GM21515 (cell line): ENCODE measurements around the gene MLIP.
"Not testable (repeated sequence)": the region's sequence is repeated elsewhere in the genome, so short reads cannot be mapped to it uniquely, and the experiment has no call there.

Experiments used
- ATAC-seq: cut with Tn5 transposase; IDR thresholded peaks from one replicate; pipeline ENCODE4 v1.9.1; 2021; ENCODE audit not compliant: unreplicated experiment

The MLIP gene, protein sequence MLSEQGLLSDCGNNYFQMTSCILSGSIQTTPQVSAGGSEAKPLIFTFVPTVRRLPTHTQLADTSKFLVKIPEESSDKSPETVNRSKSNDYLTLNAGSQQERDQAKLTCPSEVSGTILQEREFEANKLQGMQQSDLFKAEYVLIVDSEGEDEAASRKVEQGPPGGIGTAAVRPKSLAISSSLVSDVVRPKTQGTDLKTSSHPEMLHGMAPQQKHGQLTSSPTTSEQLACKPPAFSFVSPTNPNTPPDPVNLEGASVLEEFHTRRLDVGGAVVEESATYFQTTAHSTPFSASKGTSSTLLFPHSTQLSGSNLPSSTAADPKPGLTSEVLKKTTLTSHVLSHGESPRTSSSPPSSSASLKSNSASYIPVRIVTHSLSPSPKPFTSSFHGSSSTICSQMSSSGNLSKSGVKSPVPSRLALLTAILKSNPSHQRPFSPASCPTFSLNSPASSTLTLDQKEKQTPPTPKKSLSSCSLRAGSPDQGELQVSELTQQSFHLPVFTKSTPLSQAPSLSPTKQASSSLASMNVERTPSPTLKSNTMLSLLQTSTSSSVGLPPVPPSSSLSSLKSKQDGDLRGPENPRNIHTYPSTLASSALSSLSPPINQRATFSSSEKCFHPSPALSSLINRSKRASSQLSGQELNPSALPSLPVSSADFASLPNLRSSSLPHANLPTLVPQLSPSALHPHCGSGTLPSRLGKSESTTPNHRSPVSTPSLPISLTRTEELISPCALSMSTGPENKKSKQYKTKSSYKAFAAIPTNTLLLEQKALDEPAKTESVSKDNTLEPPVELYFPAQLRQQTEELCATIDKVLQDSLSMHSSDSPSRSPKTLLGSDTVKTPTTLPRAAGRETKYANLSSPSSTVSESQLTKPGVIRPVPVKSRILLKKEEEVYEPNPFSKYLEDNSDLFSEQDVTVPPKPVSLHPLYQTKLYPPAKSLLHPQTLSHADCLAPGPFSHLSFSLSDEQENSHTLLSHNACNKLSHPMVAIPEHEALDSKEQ

DNA sequence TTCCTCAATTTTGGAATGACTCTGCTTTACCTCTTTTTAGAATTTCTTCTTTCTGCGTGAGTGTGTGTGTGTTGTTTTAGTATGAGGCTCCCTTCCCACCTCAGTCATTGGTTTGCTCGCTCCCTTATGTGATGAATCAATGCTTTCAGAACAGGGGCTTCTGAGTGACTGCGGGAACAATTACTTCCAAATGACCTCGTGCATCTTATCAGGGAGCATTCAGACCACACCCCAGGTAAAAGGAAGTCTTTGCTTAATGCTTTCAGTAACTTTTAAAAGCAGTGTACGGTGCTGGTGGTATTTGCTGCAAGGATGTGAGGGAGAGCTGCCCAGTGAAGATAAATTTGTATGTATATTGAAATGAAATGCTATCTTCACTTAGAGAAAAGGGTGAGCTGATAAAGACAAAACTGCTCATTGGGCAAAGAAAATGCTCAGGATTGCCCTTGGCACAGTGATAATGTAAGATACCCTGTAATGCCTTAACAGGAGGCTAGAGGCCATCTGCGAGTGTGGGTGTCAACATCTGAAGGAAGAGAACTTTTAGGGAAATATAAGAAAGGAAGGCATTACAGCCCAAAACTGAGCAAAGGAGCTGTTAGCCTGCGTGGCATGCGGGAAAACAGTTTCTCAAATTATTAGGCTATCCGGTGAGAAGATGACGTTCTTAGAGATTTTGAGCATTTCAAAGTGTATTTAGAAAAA is at the start of gene MLIP:
MLIP (plus strand) TSS at position 103 of the 705 bp plus-strand sequence; CDS start at position 140, 37 bp downstream.
- no peak for ATAC-seq

GRCh38 chr6:54063228-54063539 is 48.1 kb upstream of the MLIP start:
- no peak for ATAC-seq

DNA sequence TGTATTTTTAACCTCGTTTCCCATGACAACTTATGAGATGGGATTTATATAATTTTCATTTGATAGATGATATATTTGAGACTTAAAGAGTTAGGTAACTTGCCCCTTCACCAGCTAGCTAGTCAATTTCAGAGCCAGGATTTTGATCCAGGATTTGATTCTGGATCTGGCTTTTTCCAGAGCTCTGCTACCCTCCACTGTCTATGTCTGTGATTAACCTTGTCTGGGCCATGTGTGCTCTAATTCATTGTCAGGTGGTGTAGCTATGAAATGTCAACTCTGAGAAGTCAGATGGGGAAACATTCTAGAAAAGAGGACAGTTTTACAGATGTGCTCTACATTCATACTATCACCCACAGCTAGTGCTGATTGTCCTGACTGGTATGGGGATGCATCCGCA is 42.5 kb upstream of the MLIP start:
- ATAC-seq: no peak

- ATAC-seq: no peak
Observed at GRCh38 chr6:54070025-54070424, 41.2 kb upstream of the MLIP start.

GRCh38 chr6:54071821-54072340 is 39.4 kb upstream of the MLIP start:
- ATAC-seq: no peak

DNA sequence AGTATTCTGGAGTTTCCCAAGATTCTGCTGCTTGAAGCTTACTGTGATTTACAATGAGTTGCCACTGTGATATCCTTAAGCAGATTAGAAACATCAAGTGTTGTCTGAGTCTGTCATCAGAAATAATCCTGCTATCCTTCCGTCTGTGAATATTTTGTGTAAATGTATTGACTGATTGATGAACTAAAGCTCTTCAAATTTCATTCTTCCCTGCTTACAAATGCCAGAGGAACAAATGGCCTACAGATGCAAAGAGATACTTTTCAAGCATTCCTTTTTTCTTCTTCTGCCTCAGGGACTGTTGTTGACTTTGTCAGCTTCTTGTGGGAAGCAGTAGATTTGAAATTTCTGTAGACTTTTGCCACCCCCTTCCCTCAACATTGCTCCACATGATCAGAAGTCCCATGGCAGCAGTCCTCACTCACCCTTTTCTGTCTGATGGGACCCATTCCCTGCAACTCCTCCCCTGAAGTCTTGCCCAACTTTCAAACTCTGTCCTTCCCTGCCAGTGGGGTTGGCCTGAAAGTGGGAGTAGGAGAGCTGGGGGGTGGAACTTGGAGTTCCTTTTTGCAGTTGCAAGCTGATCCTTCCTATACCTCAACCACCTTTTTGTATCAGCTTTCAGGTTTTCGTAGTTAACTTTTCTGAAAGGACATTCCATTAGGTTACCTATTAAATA is 38.5 kb upstream of the MLIP start:
- no peak for ATAC-seq

GRCh38 chr6:54073487-54073886 is 37.8 kb upstream of the MLIP start:
- ATAC-seq: no peak

GRCh38 chr6:54074109-54074508 is 37.1 kb upstream of the MLIP start:
- no peak for ATAC-seq

GRCh38 chr6:54074578-54075195 is 36.6 kb upstream of the MLIP start:
- no peak for ATAC-seq

DNA sequence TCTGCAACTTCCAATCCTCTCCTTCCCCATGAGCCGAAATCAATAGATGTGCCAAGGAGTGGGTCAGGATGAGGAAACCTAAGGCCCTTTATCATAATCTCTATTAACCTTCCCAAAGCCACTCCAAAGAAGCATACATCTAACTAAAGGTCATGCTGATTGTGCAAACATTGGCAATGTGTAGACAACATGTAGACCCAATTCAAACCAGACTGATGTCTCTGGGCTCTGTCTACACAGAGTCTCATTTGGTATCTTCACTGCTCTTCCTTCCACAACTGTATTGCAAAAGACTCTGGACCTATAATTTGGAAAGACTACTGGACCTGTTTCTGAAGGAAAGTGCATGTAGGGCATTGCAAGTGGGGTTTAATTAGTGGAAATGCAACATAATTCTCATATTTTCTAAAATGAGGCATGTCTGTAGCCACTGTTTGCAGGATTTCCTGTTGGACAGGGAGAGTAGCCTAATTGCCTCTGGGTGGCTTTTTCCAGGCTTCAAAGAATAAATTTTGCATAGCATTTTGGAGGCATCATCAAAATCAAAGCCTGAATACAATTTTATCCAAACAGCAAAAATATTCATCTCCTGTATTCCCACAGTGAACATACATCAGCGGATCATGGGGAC is 35.0 kb upstream of the MLIP start:
- ATAC-seq: no peak

DNA sequence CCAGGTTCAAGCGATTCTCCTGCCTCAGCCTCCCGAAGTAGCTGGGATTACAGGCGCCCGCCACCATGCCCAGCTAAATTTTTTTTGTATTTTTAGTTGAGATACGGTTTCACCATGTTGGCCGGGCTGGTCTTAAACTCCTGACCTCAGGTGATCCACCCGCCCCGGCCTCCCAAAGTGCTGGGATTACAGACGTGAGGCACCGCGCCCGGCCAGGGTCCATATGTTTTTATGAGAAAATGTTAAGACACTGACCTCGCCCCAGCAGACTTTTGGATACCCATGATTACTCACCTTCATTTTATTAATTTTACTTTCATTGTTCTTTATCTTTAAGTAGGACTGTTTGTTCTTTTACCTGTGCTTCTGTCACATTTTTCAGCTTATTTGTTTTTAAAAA is 29.7 kb upstream of the MLIP start:
- ATAC-seq: not testable (repeated sequence)

- no peak for ATAC-seq
Observed at GRCh38 chr6:54083287-54083686, 28.0 kb upstream of the MLIP start.

DNA sequence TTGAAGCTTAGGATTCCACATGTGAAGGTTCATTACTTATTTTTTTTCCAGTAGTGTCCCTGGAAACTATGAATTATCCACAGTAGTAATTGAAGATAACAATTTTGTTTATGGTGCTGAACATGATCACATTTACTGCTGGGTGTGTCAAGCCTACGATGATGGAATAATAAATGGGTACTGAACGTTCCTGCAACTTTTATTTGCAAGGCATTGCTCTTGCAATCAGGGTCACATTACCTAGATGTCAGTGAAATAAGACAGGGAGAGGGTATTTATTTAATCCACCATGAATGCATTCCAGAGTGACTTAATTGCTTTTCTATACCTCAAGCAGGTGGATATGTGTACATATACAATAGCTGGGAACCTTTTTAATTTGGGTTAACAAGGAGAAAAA is 27.0 kb upstream of the MLIP start:
- no peak for ATAC-seq

DNA sequence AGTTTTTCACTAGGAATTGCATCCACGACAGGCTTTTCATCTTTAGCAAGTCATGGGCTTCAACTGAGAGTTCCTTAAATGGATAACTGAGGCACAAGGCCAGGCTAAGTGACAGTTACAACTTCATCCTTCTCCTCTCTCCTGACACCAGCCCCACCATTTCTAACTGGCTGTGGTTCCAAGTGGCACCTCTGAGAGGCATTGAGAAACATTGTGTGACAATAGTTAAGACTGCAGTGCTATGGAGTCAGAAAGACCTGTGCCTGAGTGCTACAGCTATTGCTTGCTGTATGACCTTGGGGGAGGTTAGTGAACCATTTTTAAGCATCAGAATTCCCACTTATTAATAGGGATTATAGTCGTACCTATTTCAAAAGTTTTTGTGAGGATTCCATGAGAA is 26.2 kb upstream of the MLIP start:
- ATAC-seq: no peak

GRCh38 chr6:54085541-54085940 is 25.7 kb upstream of the MLIP start:
- no peak for ATAC-seq

GRCh38 chr6:54086439-54086838 is 24.8 kb upstream of the MLIP start:
- ATAC-seq: no peak

DNA sequence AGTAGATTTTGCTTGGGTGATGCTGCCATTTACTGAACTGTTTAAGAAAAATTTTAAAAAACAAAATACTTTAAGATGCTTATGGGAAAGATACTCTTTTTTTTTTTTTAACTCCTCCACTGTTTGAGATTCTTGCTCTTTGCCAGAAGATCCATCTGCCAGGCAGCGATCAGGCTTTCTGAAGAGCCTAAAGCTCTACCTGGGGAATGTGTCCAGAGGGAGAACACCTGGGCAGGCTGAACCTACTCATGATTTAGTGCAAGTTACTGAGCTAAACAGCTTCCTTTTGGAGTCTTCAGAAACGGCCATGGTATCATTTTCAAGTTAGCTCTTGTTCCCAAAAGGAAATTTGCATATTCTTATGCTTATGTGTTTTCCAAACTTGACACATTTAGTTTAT is 23.5 kb upstream of the MLIP start:
- ATAC-seq: no peak

GRCh38 chr6:54093326-54093948 is 17.8 kb upstream of the MLIP start:
- no peak for ATAC-seq

DNA sequence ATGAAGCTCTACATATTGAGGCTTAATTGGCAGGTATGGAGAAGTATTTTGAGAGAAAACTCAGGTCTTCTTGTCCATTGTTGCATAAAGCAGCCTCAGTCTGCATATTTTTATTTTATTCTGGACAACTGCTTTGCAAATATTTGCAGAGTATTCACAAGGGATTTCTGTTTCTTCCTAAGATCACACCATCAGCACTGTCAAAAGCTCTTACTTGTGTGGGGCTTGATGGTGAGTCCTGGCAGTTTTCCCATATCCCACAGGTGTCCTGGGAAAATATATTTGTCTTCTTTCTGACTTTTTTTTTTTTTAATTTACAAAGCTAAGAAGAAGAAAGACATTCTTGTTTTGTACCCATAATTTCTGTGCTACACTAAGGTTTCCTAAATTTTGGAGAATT is 16.9 kb upstream of the MLIP start:
- no peak for ATAC-seq
